ENCODE results near the gene IL18R1. TPM values are rescaled to one million over a fixed set of nuclear protein-coding genes. Genes with fewer than 3 reads are reported as not detected.
"Not testable (repeated sequence)": the region's sequence is repeated elsewhere in the genome, so short reads cannot be mapped to it uniquely, and the experiment has no call there.

Gene IL18R1
- polyA plus RNA-seq, 1 experiment = 2.5 TPM

DNA sequence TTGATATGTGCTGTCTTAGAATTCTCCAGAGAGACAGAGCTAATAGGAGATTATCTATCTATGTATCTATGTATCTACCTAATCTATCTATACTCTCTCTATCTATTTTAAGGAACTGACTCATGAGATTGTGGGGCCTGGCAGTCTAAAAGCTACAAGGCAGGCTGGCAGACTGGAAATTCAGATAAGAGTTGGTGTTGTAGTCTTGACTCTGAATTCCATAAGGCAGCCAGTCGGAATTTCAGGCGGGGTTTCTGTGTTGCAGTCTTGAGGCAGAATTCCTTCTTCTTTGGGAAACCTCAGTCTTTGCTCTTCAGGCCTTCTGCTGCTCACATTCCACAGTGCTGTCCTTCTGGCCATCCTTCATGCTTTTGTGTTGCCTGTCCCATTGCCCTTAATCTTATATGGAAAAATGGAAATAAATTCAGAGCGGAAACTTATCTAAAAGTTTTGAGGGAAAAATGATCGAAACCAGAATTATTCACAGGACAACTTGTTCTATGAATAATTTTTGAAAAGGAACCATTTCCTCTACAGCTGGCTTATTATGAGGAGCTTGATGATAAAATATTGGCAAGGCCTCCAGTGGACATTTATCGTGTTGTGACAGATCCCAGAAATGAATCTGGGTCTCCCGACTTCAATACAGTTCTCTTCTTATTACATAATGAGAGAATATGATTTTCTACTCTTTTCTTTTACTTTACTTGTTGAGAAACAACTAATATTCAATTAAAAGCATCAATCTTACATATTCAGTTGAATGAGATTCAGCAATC lies 33.5 kb upstream of the IL18R1 start:
- no peak overlapping the region for H3K4me3 ChIP-seq (ENCODE audit: low read depth, low read length)
- peaks cover 7% of the 10 kb centered on the region; the same call in 1 of the 2 replicates for H3K9me3 ChIP-seq (ENCODE audit: control insufficient read depth, insufficient read depth, low read length)
- H3K27me3 ChIP-seq (ENCODE audit: control insufficient read depth, insufficient read depth, low read length) = no peaks in the 10 kb centered on the region
- POLR2A ChIA-PET = no interaction called here
- TF ChIP-seq, protein P1, sequence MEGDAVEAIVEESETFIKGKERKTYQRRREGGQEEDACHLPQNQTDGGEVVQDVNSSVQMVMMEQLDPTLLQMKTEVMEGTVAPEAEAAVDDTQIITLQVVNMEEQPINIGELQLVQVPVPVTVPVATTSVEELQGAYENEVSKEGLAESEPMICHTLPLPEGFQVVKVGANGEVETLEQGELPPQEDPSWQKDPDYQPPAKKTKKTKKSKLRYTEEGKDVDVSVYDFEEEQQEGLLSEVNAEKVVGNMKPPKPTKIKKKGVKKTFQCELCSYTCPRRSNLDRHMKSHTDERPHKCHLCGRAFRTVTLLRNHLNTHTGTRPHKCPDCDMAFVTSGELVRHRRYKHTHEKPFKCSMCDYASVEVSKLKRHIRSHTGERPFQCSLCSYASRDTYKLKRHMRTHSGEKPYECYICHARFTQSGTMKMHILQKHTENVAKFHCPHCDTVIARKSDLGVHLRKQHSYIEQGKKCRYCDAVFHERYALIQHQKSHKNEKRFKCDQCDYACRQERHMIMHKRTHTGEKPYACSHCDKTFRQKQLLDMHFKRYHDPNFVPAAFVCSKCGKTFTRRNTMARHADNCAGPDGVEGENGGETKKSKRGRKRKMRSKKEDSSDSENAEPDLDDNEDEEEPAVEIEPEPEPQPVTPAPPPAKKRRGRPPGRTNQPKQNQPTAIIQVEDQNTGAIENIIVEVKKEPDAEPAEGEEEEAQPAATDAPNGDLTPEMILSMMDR (IDR thresholded peaks at IDR 0.05; ENCODE audit: low read depth, low read length) = no peak
- H3K27ac ChIP-seq (ENCODE audit: low read depth, low read length) = no peak overlapping the region
- CTCF ChIA-PET = interaction anchor here (1.0 kb wide), 1 partner anchor 81 kb away, joined by 3 read pairs; no protein-coding TSS in a partner anchor
- DNase-seq (ENCODE audit: low read depth, low spot score) = no peak

- POLR2A ChIA-PET; H3K27ac ChIP-seq (ENCODE audit: low read depth, low read length); H3K4me3 ChIP-seq (ENCODE audit: low read depth, low read length); H3K9me3 ChIP-seq (ENCODE audit: control insufficient read depth, insufficient read depth, low read length); DNase-seq (ENCODE audit: low read depth, low spot score); H3K27me3 ChIP-seq (ENCODE audit: control insufficient read depth, insufficient read depth, low read length): not testable (repeated sequence)
- CTCF ChIA-PET = interaction anchor here (0.8 kb wide), 1 partner anchor 148 kb away, joined by 3 read pairs; the partner anchor contains the start of gene SLC9A4
Observed at GRCh38 chr2:102324914-102325313, 30.7 kb upstream of the IL18R1 start.

GRCh38 chr2:102331311-102331980 lies 24.1 kb upstream of the IL18R1 start:
- no peaks in the 10 kb centered on the region for H3K27me3 ChIP-seq (ENCODE audit: control insufficient read depth, insufficient read depth, low read length)
- TF ChIP-seq, protein P1 (IDR thresholded peaks at IDR 0.05; ENCODE audit: low read depth, low read length) = no peak
- POLR2A ChIA-PET = no interaction called here
- H3K4me3 ChIP-seq (ENCODE audit: low read depth, low read length) = no peak overlapping the region
- no peak overlapping the region for H3K27ac ChIP-seq (ENCODE audit: low read depth, low read length)
- CTCF ChIA-PET = interaction anchor here (1.3 kb wide), 1 partner anchor 91 kb away, joined by 4 read pairs; no protein-coding TSS in a partner anchor
- no peaks in the 10 kb centered on the region for H3K9me3 ChIP-seq (ENCODE audit: control insufficient read depth, insufficient read depth, low read length)
- no peak for DNase-seq (ENCODE audit: low read depth, low spot score)

DNA sequence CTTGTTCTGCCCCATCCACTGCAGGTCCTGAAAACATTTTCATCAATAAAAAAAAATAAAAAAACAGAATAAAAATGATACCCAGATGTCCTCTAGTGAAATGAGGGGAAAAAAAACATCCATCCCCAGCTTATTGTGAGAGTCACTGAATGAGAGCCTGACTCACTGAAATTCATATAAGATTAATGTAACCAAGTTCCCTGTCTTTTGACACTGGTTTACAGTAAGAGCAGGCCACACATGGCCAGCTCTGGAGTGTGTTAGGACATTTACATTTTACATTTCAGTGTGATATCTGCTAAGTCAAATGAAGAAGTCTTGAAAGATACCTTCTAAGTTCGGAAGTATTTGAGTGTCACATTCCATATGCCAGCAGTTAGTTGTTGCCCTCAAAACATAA lies 21.1 kb upstream of the IL18R1 start:
- no peak overlapping the region for H3K4me3 ChIP-seq (ENCODE audit: low read depth, low read length)
- DNase-seq (ENCODE audit: low read depth, low spot score) = no peak
- H3K9me3 ChIP-seq (ENCODE audit: control insufficient read depth, insufficient read depth, low read length) = no peaks in the 10 kb centered on the region
- ChIA-PET POLR2A (no interaction called here), CTCF (interaction anchor here (1.1 to 2.6 kb wide), 5 partner anchors 94 to 451 kb away, joined by 3 to 13 read pairs (median 4); no protein-coding TSS in a partner anchor)
- no peaks in the 10 kb centered on the region for H3K27me3 ChIP-seq (ENCODE audit: control insufficient read depth, insufficient read depth, low read length)
- TF ChIP-seq, protein P1 (IDR thresholded peaks at IDR 0.05; ENCODE audit: low read depth, low read length) = no peak
- H3K27ac ChIP-seq (ENCODE audit: low read depth, low read length) = no peak overlapping the region

DNA sequence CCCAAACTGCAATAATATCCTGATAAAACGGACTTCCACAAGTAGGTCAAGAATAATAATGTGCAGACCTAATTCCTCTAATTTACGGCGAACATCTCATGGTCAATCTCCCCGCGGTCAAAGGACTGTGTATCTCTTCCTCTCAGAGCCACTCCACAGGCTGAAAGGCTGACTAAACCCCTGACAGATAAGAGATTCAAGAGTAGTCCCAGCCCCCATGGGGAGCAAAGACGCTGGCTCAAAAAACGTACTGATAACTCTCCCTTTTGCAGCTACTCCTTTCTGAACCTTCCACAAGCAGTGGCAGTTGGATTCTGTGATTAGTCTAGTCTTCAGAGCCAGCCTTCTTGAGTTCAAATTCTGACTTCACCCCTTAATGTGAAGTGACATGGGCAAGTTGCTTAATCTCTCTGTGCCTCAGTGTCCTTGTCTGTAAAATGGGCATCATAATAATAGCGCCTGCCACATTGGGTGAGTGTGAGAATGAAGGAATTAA lies 19.7 kb upstream of the IL18R1 start:
- no peak for DNase-seq (ENCODE audit: low read depth, low spot score)
- Histone ChIP-seq H3K4me3 (ENCODE audit: low read depth, low read length) (no peak overlapping the region), H3K27ac (ENCODE audit: low read depth, low read length) (no peak overlapping the region), H3K27me3 (ENCODE audit: control insufficient read depth, insufficient read depth, low read length) (no peaks in the 10 kb centered on the region), H3K9me3 (ENCODE audit: control insufficient read depth, insufficient read depth, low read length) (no peaks in the 10 kb centered on the region)
- TF ChIP-seq, protein P1 (IDR thresholded peaks at IDR 0.05; ENCODE audit: low read depth, low read length) = no peak
- ChIA-PET CTCF (interaction anchor here (1.0 to 2.8 kb wide), 5 partner anchors 20 to 330 kb away, joined by 3 to 13 read pairs (median 4); partner anchors contain the start of gene IL18R1), POLR2A (no interaction called here)
